ENCODE measurements around the gene CACTIN.

DNA sequence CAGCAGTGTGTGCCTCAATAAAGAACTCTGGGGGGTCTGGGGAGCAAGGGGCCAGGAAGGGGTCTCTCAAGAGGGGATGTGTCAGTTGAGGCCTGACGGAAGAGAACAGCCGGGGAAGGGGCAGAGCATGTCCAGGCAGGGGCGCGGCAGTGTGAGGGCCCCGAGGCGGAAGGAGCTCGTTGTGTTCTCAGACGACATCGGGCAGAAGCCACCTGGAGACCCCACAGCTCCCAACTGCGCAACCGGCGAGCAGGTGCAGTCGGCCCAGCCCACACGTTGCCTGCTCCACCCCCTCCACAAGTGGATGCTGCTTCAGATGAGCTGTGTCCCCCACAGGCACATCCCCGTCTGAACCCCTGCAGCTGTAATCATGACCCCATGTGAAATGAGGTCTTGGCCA lies 4.9 kb downstream of the CACTIN start:
- TF ChIP-seq, protein P1, sequence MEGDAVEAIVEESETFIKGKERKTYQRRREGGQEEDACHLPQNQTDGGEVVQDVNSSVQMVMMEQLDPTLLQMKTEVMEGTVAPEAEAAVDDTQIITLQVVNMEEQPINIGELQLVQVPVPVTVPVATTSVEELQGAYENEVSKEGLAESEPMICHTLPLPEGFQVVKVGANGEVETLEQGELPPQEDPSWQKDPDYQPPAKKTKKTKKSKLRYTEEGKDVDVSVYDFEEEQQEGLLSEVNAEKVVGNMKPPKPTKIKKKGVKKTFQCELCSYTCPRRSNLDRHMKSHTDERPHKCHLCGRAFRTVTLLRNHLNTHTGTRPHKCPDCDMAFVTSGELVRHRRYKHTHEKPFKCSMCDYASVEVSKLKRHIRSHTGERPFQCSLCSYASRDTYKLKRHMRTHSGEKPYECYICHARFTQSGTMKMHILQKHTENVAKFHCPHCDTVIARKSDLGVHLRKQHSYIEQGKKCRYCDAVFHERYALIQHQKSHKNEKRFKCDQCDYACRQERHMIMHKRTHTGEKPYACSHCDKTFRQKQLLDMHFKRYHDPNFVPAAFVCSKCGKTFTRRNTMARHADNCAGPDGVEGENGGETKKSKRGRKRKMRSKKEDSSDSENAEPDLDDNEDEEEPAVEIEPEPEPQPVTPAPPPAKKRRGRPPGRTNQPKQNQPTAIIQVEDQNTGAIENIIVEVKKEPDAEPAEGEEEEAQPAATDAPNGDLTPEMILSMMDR (IDR thresholded peaks at IDR 0.05; ENCODE audit: control extremely low read depth in 1 of 3, insufficient read depth in 1 of 3, low read depth in 1 of 3, low read length in 3 of 3): no peak
- TF ChIP-seq SRF (IDR thresholded peaks at IDR 0.05; ENCODE audit: low read depth, low read length) (no peak), JUND (IDR thresholded peaks at IDR 0.05; ENCODE audit: low read length) (no peak), KDM5A (IDR thresholded peaks at IDR 0.05; ENCODE audit: low read length) (no peak), CHD2 (IDR thresholded peaks at IDR 0.05; ENCODE audit: low read length) (no peak), SIN3A (conservative IDR thresholded peaks at IDR 0.05 in 1 of 2, IDR thresholded peaks at IDR 0.05 in 1 of 2; ENCODE audit: low read depth in 1 of 2, low read length in 2 of 2) (no peak), GABPA (IDR thresholded peaks at IDR 0.05; ENCODE audit: borderline replicate concordance, insufficient read depth, low read length) (no peak), GTF2F1 (IDR thresholded peaks at IDR 0.05; ENCODE audit: borderline replicate concordance, low read depth, low read length) (no peak), EP300 (IDR thresholded peaks at IDR 0.05; ENCODE audit: borderline replicate concordance in 1 of 2, low read depth in 2 of 2, low read length in 2 of 2) (no peak), SP1 (IDR thresholded peaks at IDR 0.05; ENCODE audit: low read depth, low read length) (no peak)
- TF ChIP-seq, protein P2, sequence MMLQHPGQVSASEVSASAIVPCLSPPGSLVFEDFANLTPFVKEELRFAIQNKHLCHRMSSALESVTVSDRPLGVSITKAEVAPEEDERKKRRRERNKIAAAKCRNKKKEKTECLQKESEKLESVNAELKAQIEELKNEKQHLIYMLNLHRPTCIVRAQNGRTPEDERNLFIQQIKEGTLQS (IDR thresholded peaks at IDR 0.05; ENCODE audit: insufficient read depth, low read depth, low read length): no peak
